Keratinocyte (primary cell): ENCODE results near the gene VPS35L. TPM values are rescaled to one million over a fixed set of nuclear protein-coding genes. Genes with fewer than 3 reads are reported as not detected.
"Not testable (repeated sequence)": the region's sequence is repeated elsewhere in the genome, so short reads cannot be mapped to it uniquely, and the experiment has no call there.

Experiments
- DNase-seq: peaks from one replicate; pipeline ENCODE4 v3.0.0-alpha.2; 2011; ENCODE audit warnings: low read depth, missing footprints, low spot score
- FAIRE-seq: peaks from 2 replicates; lab custom pipeline; 2011; peaks lifted over from hg19 to GRCh38; lab: Jason Lieb, UNC
- H2AFZ ChIP-seq: 2 replicates; pipeline ENCODE4 v1.6.0; 2012; ENCODE audit warnings: low read length, control low read depth, inconsistent platforms; ENCODE audit not compliant: control insufficient read depth
- H3K27ac ChIP-seq: 2 replicates; pipeline ENCODE4 v1.5.1; 2011; ENCODE audit warnings: low read length; ENCODE audit not compliant: control insufficient read depth, insufficient read depth
- H3K27me3 ChIP-seq: 3 replicates; pipeline ENCODE4 v1.6.0; 2011; ENCODE audit warnings: low read length; ENCODE audit not compliant: control insufficient read depth, insufficient read depth; ENCODE audit errors: extremely low read depth
- H3K36me3 ChIP-seq, 2 experiments: 2 replicates in 1 of 2; 3 replicates in 1 of 2; pipeline ENCODE4 v1.5.1; 2011; ENCODE audit warnings: low read length in 2 of 2, mild to moderate bottlenecking in 1 of 2; ENCODE audit not compliant: control insufficient read depth in 2 of 2, insufficient read depth in 2 of 2; ENCODE audit errors: extremely low read depth in 1 of 2
- H3K4me1 ChIP-seq: 3 replicates; pipeline ENCODE4 v1.5.1; 2011; ENCODE audit warnings: low read length; ENCODE audit not compliant: control insufficient read depth, insufficient read depth; ENCODE audit errors: extremely low read depth
- H3K4me2 ChIP-seq: 3 replicates; pipeline ENCODE4 v1.6.0; 2011; ENCODE audit warnings: low read depth, low read length; ENCODE audit not compliant: control insufficient read depth, insufficient read depth; ENCODE audit errors: extremely low read depth
- H3K4me3 ChIP-seq, 3 experiments: fragments of 200-600 bp in 1 of 3; sonication (generic) in 1 of 3; 2 replicates in 2 of 3; 3 replicates in 1 of 3; pipeline ENCODE4 v1.5.1; 2011 to 2016; ENCODE audit warnings: low read length in 3 of 3, mild to moderate bottlenecking in 3 of 3, control low read depth in 2 of 3, inconsistent platforms in 1 of 3, low read depth in 1 of 3, mixed read lengths in 1 of 3, mixed run types in 1 of 3, moderate library complexity in 1 of 3; ENCODE audit not compliant: control insufficient read depth in 2 of 3, insufficient read depth in 2 of 3; ENCODE audit errors: extremely low read depth in 1 of 3
- H3K79me2 ChIP-seq: 2 replicates; pipeline ENCODE4 v1.6.0; 2012; ENCODE audit warnings: low read length; ENCODE audit not compliant: control insufficient read depth, insufficient read depth
- H3K9ac ChIP-seq: 3 replicates; pipeline ENCODE4 v1.6.0; 2011; ENCODE audit warnings: low read length; ENCODE audit not compliant: control insufficient read depth, insufficient read depth; ENCODE audit errors: extremely low read depth
- H3K9me1 ChIP-seq: 3 replicates; pipeline ENCODE4 v1.6.0; 2011; ENCODE audit warnings: low read length; ENCODE audit not compliant: control insufficient read depth, insufficient read depth; ENCODE audit errors: extremely low read depth
- H3K9me3 ChIP-seq: 2 replicates; pipeline ENCODE4 v1.5.1; 2012; ENCODE audit warnings: low read depth, low read length; ENCODE audit not compliant: control insufficient read depth
- H4K20me1 ChIP-seq: 3 replicates; pipeline ENCODE4 v1.6.0; 2011; ENCODE audit warnings: low read length; ENCODE audit not compliant: control insufficient read depth, insufficient read depth; ENCODE audit errors: extremely low read depth
- EZH2 ChIP-seq: IDR thresholded peaks from one replicate; pipeline ENCODE4 v1.6.1; 2012; ENCODE audit warnings: inconsistent platforms, mild to moderate bottlenecking, low read length, moderate library complexity
- dilution Hi-C: fragments of 300-500 bp; cut with MboI; formaldehyde crosslinking; loops from one replicate; pipeline ENCODE4 v1.7.0; 2020; ENCODE audit warnings: low sequenced_read_pairs; ENCODE audit not compliant: extremely low pct_ligation_motif_present
- polyA plus RNA-seq, 5 experiments: library from polyadenylated mRNA; depleted of rRNA in 3 of 5; stranded (reverse) in 3 of 5; stranded (forward) in 1 of 5; unstranded in 1 of 5; fragments of >200 nt; gene quantifications; 1 replicate in 1 of 5; 2 replicates in 3 of 5; 3 replicates in 1 of 5; pipeline versions ENCODE4 v1.2.1 to v1.2.3, GENCODE V29; 2011 to 2012; ENCODE audit warnings: missing spikeins in 2 of 5, low read depth in 1 of 5, low replicate concordance in 1 of 5
- TF ChIP-seq, protein P1 (sequence below), 3 experiments: IDR thresholded peaks in 1 of 3; conservative IDR thresholded peaks in 1 of 3; optimal IDR thresholded peaks in 1 of 3; 2 replicates in 2 of 3; 3 replicates in 1 of 3; pipeline versions ENCODE3 to v1.5.1; 2011; ENCODE audit warnings: low read length in 3 of 3, mild to moderate bottlenecking in 3 of 3, moderate library complexity in 2 of 3, control low read depth in 1 of 3, inconsistent platforms in 1 of 3; ENCODE audit not compliant: insufficient read depth in 2 of 3; ENCODE audit errors: extremely low read depth in 1 of 3

The VPS35L gene
- polyA plus RNA-seq, 1 donor (not counting 4 experiments of a cell fraction or from before 2014, with no cell fraction given), result 22.1 TPM

DNA sequence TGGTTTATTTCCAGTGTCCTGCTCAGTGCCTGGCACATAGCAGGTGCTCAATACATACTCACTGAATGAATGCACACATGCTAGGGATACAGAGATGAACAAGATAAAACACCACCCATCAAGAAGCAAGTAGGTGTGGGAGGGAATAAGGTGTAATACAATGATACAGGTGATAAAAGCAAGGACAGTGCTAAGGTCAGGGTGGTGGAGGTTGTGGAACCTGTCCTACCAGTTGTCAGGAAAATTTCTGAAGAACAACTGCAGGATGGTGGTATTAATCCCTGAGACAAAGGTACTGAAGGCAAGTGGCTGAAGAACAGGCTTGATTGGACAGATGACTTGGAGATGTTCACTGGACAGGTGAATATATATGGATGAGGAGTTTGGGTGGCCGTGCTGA is 160.7 kb downstream of the VPS35L start:
- Histone ChIP-seq H3K36me3 (peaks cover 13% of the 10 kb centered on the region in 2 experiments), H3K79me2 (peaks cover 54% of the 10 kb centered on the region), H3K27me3 (no peaks in the 10 kb centered on the region), H3K9ac (no peak overlapping the region), H3K9me3 (no peaks in the 10 kb centered on the region), H3K4me1 (peaks cover 15% of the 10 kb centered on the region), H3K4me2 (peak overlapping the region; percentile 95), H3K4me3 (peak overlapping the region in 1 of 3 experiments; percentile 77), H2AFZ (no peak overlapping the region), H3K9me1 (no peaks in the 10 kb centered on the region), H3K27ac (no peak overlapping the region), H4K20me1 (no peaks in the 10 kb centered on the region)
- no peak for TF ChIP-seq EZH2
- TF ChIP-seq, protein P1, sequence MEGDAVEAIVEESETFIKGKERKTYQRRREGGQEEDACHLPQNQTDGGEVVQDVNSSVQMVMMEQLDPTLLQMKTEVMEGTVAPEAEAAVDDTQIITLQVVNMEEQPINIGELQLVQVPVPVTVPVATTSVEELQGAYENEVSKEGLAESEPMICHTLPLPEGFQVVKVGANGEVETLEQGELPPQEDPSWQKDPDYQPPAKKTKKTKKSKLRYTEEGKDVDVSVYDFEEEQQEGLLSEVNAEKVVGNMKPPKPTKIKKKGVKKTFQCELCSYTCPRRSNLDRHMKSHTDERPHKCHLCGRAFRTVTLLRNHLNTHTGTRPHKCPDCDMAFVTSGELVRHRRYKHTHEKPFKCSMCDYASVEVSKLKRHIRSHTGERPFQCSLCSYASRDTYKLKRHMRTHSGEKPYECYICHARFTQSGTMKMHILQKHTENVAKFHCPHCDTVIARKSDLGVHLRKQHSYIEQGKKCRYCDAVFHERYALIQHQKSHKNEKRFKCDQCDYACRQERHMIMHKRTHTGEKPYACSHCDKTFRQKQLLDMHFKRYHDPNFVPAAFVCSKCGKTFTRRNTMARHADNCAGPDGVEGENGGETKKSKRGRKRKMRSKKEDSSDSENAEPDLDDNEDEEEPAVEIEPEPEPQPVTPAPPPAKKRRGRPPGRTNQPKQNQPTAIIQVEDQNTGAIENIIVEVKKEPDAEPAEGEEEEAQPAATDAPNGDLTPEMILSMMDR (optimal IDR thresholded peaks at IDR 0.05 in 1 of 3, IDR thresholded peaks at IDR 0.05 in 1 of 3, conservative IDR thresholded peaks at IDR 0.05 in 1 of 3; ENCODE audit: extremely low read depth in 1 of 3, insufficient read depth in 2 of 3, low read length in 3 of 3), result no peak
- dilution Hi-C loops, result no loop called here
- FAIRE-seq (peak; percentile 46), DNase-seq (no peak)

DNA sequence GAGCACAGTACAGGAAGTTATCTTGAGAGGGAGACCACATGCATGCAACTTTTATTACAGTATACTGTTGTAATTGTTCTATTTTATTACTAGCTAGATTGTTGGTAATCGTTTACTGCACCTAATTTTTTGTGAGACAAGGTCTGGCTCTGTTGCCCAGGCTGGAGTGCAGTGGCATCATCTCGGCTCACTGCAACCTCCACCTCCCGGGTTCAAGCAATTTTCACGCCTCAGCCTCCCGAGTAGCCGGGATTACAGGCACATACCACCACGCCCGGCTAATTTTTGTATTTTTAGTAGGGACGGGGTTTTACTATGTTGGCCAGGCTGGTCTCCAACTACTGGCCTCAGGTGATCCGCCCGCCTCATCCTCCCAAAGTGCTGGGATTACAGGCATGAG is 161.2 kb downstream of the VPS35L start:
- Histone ChIP-seq H3K4me2 (peak overlapping the region; percentile 95), H3K36me3 (peaks cover 10 to 11% of the 10 kb centered on the region in 2 experiments), H3K79me2 (peaks cover 52% of the 10 kb centered on the region), H3K4me1 (peaks cover 15% of the 10 kb centered on the region), H3K4me3 (peak overlapping the region; percentile 77 to 91 (median 78)), H3K9ac (peak overlapping the region; percentile 88)
- H3K27me3 ChIP-seq, dilution Hi-C loops, H2AFZ ChIP-seq, H3K9me1 ChIP-seq, H3K27ac ChIP-seq, DNase-seq, H3K9me3 ChIP-seq, FAIRE-seq, H4K20me1 ChIP-seq: not testable (repeated sequence)

DNA sequence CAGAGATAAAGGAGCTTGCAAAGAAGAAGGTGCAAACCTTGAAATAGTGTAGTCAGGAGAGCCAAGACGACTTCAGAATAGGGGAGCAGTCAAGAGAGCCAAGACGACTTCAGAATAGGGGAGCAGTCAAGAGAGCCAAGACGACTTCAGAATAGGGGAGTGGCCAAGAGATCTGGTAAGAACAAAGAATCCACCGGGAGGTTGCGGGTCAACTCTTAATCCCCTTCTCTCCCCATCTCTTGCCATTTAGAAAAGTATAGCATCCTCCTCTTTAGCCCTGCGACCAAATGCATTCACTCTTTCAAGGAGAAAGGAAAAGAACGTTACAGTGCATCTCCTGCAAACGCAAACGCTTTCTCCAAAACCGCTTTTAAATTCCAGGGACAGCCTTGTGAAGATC is 161.8 kb downstream of the VPS35L start:
- peak overlapping the region; percentile 82 for H3K27ac ChIP-seq
- peaks cover 6 to 11% of the 10 kb centered on the region in 2 experiments for H3K36me3 ChIP-seq
- no peaks in the 10 kb centered on the region for H4K20me1 ChIP-seq
- H3K9ac ChIP-seq, result peak overlapping the region; percentile 88
- H3K9me3 ChIP-seq, result no peaks in the 10 kb centered on the region
- H2AFZ ChIP-seq, result peak overlapping the region; percentile 99
- H3K4me1 ChIP-seq, result peaks cover 15% of the 10 kb centered on the region
- DNase-seq, result no peak
- dilution Hi-C loops, result no loop called here
- peak overlapping the region; percentile 95 for H3K4me2 ChIP-seq
- peak overlapping the region; percentile 77 to 91 (median 78) for H3K4me3 ChIP-seq
- TF ChIP-seq, protein P1 (optimal IDR thresholded peaks at IDR 0.05 in 1 of 3, IDR thresholded peaks at IDR 0.05 in 1 of 3, conservative IDR thresholded peaks at IDR 0.05 in 1 of 3; ENCODE audit: extremely low read depth in 1 of 3, insufficient read depth in 2 of 3, low read length in 3 of 3), result no peak
- TF ChIP-seq EZH2, result no peak
- no peaks in the 10 kb centered on the region for H3K27me3 ChIP-seq
- no peak for FAIRE-seq
- peaks cover 47% of the 10 kb centered on the region for H3K79me2 ChIP-seq
- no peaks in the 10 kb centered on the region for H3K9me1 ChIP-seq
